GM12878 (cell line): ENCODE measurements around the gene FBXL7. TPM values are rescaled to one million over a fixed set of nuclear protein-coding genes. Genes with fewer than 3 reads are reported as not detected.

Experiments used
- ATAC-seq: fragments of 200-7000 bp; cut with Tn5 transposase; 3 replicates; pipeline ENCODE4 v1.9.1; 2020; ENCODE audit warnings: mild to moderate bottlenecking, moderate library complexity
- BruUV-seq: library from RNA; stranded (reverse); fragments of 400-500 nt; replicated peaks from 2 replicates; lab custom pipeline; 2021; lab: Mats Ljungman, UMichigan
- CTCF ChIA-PET: fragments of 300-600 bp; sonication (Branson Sonifier 250); formaldehyde crosslinking; extraction: SDS; loops from one replicate; lab custom pipeline; 2021; ENCODE audit warnings: inconsistent platforms; lab: Yijun Ruan, JAX
- POLR2A ChIA-PET: fragments of 350-600 bp; formaldehyde crosslinking; extraction: SDS; loops from one replicate; lab custom pipeline; 2021; ENCODE audit warnings: inconsistent platforms; lab: Charles Lee
- RAD21 ChIA-PET: fragments of 300-600 bp; sonication (Branson Sonifier 250); formaldehyde crosslinking; loops from one replicate; lab custom pipeline; 2023; ENCODE audit warnings: antibody characterized with exemption; ENCODE audit not compliant: unreplicated experiment; lab: Charles Lee
- SMC1A ChIA-PET: fragments of 300-600 bp; sonication (Branson Sonifier 250); formaldehyde crosslinking; loops from one replicate; lab custom pipeline; 2023; ENCODE audit not compliant: unreplicated experiment, uncharacterized antibody; lab: Charles Lee
- DNase-seq: peaks from one replicate; pipeline ENCODE4 v3.0.0-alpha.2; 2011; ENCODE audit warnings: low read depth, low spot score
- FAIRE-seq: peaks from 3 replicates; lab custom pipeline; 2011; peaks lifted over from hg19 to GRCh38; lab: Jason Lieb, UNC
- H2AFZ ChIP-seq: 2 replicates; pipeline ENCODE4 v1.6.0; 2011; ENCODE audit warnings: low read depth, low read length, control low read depth; ENCODE audit not compliant: control insufficient read depth
- H3K27ac ChIP-seq: 2 replicates; pipeline ENCODE4 v1.5.1; 2011; ENCODE audit warnings: control low read depth; ENCODE audit not compliant: control insufficient read depth, insufficient read depth
- H3K27me3 ChIP-seq, 2 experiments: replicated peaks in 1 of 2; 2 replicates each; pipeline versions ENCODE4 v1.6.0 to v1.6.1; 2011; ENCODE audit warnings: low read length in 1 of 2; ENCODE audit not compliant: control insufficient read depth in 2 of 2, insufficient read depth in 2 of 2
- H3K36me3 ChIP-seq, 2 experiments: 2 replicates each; pipeline ENCODE4 v1.5.1; 2011; ENCODE audit warnings: low read length in 1 of 2; ENCODE audit not compliant: control insufficient read depth in 2 of 2, insufficient read depth in 2 of 2
- H3K4me1 ChIP-seq: 2 replicates; pipeline ENCODE4 v1.6.1; 2011; ENCODE audit warnings: mild to moderate bottlenecking, low read length, moderate library complexity, mixed read lengths; ENCODE audit not compliant: control insufficient read depth, insufficient read depth
- H3K4me2 ChIP-seq: 2 replicates; pipeline ENCODE4 v1.6.0; 2011; ENCODE audit warnings: control low read depth; ENCODE audit not compliant: control insufficient read depth, insufficient read depth
- H3K4me3 ChIP-seq: fragments of 200-600 bp; sonication (generic); 2 replicates; pipeline ENCODE4 v1.5.1; 2016
- H3K79me2 ChIP-seq: 2 replicates; pipeline ENCODE4 v1.6.0; 2011; ENCODE audit warnings: low read length; ENCODE audit not compliant: control insufficient read depth, insufficient read depth
- H3K9ac ChIP-seq: 2 replicates; pipeline ENCODE4 v1.8.0; 2011; ENCODE audit warnings: low read length, control low read depth, mixed read lengths; ENCODE audit not compliant: control insufficient read depth, insufficient read depth
- H3K9me3 ChIP-seq: replicated peaks from 3 replicates; pipeline ENCODE4 v1.5.1; 2011; ENCODE audit warnings: mild to moderate bottlenecking, low read length; ENCODE audit not compliant: control insufficient read depth, insufficient read depth
- H4K20me1 ChIP-seq: 2 replicates; pipeline ENCODE4 v1.6.0; 2011; ENCODE audit not compliant: control insufficient read depth, insufficient read depth
- CBFB ChIP-seq: IDR thresholded peaks from 2 replicates; pipeline ENCODE4 v1.6.1; 2016; ENCODE audit warnings: antibody characterized with exemption, low read depth
- CEBPB ChIP-seq, 2 experiments: fragments of 150-350 bp in 1 of 2; IDR thresholded peaks; 2 replicates each; pipeline ENCODE4 v1.6.1; 2012 to 2014; ENCODE audit warnings: low read depth in 2 of 2, low read length in 2 of 2, borderline replicate concordance in 1 of 2, inconsistent platforms in 1 of 2
- CHD4 ChIP-seq: fragments of 200-600 bp; sonication (generic); IDR thresholded peaks from 2 replicates; pipeline ENCODE4 v1.6.1; 2016; ENCODE audit warnings: mild to moderate bottlenecking
- CREM ChIP-seq: IDR thresholded peaks from 2 replicates; pipeline ENCODE4 v1.6.1; 2014; ENCODE audit warnings: antibody characterized with exemption, low read depth
- HCFC1 ChIP-seq: fragments of 150-350 bp; IDR thresholded peaks from 2 replicates; pipeline ENCODE4 v1.6.1; 2014; ENCODE audit warnings: low read length
- JUND ChIP-seq: IDR thresholded peaks from 2 replicates; pipeline ENCODE4 v1.6.1; 2012; ENCODE audit warnings: low read depth, mild to moderate bottlenecking, low read length, improper control_type of control experiment, moderate library complexity
- KAT2A ChIP-seq: conservative IDR thresholded peaks from 2 replicates; pipeline ENCODE4 v1.6.1; 2011; ENCODE audit warnings: low read depth, low read length; ENCODE audit not compliant: control insufficient read depth
- MTA3 ChIP-seq: IDR thresholded peaks from 2 replicates; pipeline ENCODE4 v1.6.1; 2012; ENCODE audit warnings: low read length, inconsistent platforms, borderline replicate concordance
- POU2F2 ChIP-seq: IDR thresholded peaks from 3 replicates; pipeline ENCODE4 v1.6.1; 2011; ENCODE audit warnings: low read depth, mild to moderate bottlenecking, low read length, borderline replicate concordance
- SIN3A ChIP-seq: IDR thresholded peaks from 2 replicates; pipeline ENCODE4 v1.6.1; 2012; ENCODE audit warnings: low read depth, low read length, improper control_type of control experiment
- SMAD1 ChIP-seq: fragments of 450-650 bp; IDR thresholded peaks from 2 replicates; pipeline ENCODE4 v1.6.1; 2018; ENCODE audit warnings: mild to moderate bottlenecking, low read depth; ENCODE audit not compliant: partially characterized antibody
- SPI1 ChIP-seq: IDR thresholded peaks from 2 replicates; pipeline ENCODE4 v1.6.1; 2011; ENCODE audit warnings: low read depth, mild to moderate bottlenecking, low read length, moderate library complexity, borderline replicate concordance; ENCODE audit not compliant: insufficient read depth
- TAF1 ChIP-seq: IDR thresholded peaks from 2 replicates; pipeline ENCODE4 v1.6.1; 2011; ENCODE audit warnings: mild to moderate bottlenecking, low read depth, low read length, borderline replicate concordance
- TARDBP ChIP-seq: IDR thresholded peaks from 2 replicates; pipeline ENCODE4 v1.6.1; 2016; ENCODE audit warnings: borderline replicate concordance
- TCF12 ChIP-seq: IDR thresholded peaks from 2 replicates; pipeline ENCODE4 v1.6.1; 2011; ENCODE audit warnings: low read depth, mild to moderate bottlenecking, low read length
- in situ Hi-C: fragments of 300-500 bp; cut with MboI; formaldehyde crosslinking; loops from 9 replicates; pipeline ENCODE4 v1.14.3; 2018; ENCODE audit warnings: mixed read lengths
- intact Hi-C: fragments of 100-400 bp; cut with micrococcal nuclease; formaldehyde crosslinking; loops from one replicate; pipeline ENCODE4 v1.14.2; 2022; ENCODE audit not compliant: unreplicated experiment
- polyA plus RNA-seq, 11 experiments: library from polyadenylated mRNA; depleted of rRNA in 4 of 11; unstranded in 6 of 11; stranded (reverse) in 5 of 11; fragments of >200 nt; fragmentation: Nextera tagmentation in 4 of 11; fragmentation: Illumina TruSeq in 1 of 11; extraction: Ambion mirVana in 4 of 11; extraction: Trizol in 1 of 11; gene quantifications; 1 replicate in 1 of 11; 2 replicates in 10 of 11; pipeline versions ENCODE4 v1.2.1 to v1.2.3, GENCODE V29; 2011 to 2016; ENCODE audit warnings: inconsistent platforms in 2 of 11, missing spikeins in 2 of 11, low read depth in 1 of 11
- total RNA-seq, 4 experiments: library from RNA; depleted of rRNA in 3 of 4; stranded (reverse); fragments of >200 nt in 3 of 4; fragmentation: Illumina TruSeq in 1 of 4; extraction: Trizol in 1 of 4; gene quantifications; 2 replicates each; pipeline versions ENCODE4 v1.2.1 to v1.2.3, GENCODE V29; 2013 to 2021

Gene FBXL7
- total and polyA plus RNA-seq, 10 of the 15 experiments (the other 5 are each of a cell fraction or from before 2014, with no cell fraction given), result 0.03 to 0.44 (median 0.16) TPM

DNA sequence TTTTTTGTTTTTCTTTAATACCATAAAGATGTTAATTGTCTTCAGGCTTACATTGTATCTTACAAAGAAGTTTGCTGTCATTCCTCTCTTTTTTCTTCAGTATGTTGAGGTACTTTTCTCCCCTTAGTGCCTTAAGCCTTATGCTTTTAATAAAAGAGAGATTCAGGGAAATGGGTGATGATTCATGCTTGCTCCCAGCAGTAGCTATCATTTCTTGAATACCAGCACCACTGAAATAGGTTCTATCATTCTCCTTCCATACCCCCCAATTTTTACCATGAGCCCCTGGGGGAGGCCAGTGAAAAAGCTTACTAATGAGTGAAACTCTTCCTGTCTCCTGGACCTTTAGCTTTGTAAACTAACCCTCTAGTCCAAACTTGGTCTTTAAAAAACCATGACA is 165.0 kb downstream of the FBXL7 start:
- no peak for TF ChIP-seq TARDBP
- TF ChIP-seq JUND, result no peak
- no peak for TF ChIP-seq CREM
- TF ChIP-seq SMAD1, result no peak
- TF ChIP-seq SPI1, result no peak
- TF ChIP-seq CBFB, result no peak
- no peak for TF ChIP-seq TCF12
- no peak for TF ChIP-seq CHD4
- no peak for TF ChIP-seq CEBPB (IDR thresholded peaks at IDR 0.05; ENCODE audit: borderline replicate concordance in 1 of 2, low read depth in 2 of 2, low read length in 2 of 2)
- no peak for TF ChIP-seq KAT2A
- no peak for TF ChIP-seq HCFC1
- no peak for TF ChIP-seq SIN3A
- TF ChIP-seq MTA3, result no peak
- no peak for TF ChIP-seq POU2F2
- no peak for TF ChIP-seq TAF1
- Histone ChIP-seq H3K4me2 (no peak overlapping the region), H3K27me3 (no peaks in the 10 kb centered on the region), H3K4me1 (no peaks in the 10 kb centered on the region), H3K27ac (no peak overlapping the region), H3K79me2 (no peaks in the 10 kb centered on the region), H3K36me3 (no peaks in the 10 kb centered on the region), H4K20me1 (no peaks in the 10 kb centered on the region), H3K4me3 (no peak overlapping the region), H3K9me3 (no peaks in the 10 kb centered on the region), H3K9ac (no peak overlapping the region), H2AFZ (no peak overlapping the region)
- ChIA-PET CTCF (no interaction called here), RAD21 (no interaction called here), SMC1A (no interaction called here), POLR2A (no interaction called here)
- DNase-seq (no peak), FAIRE-seq (no peak), ATAC-seq (no peak)
- intact Hi-C loops, result no loop called here
- BruUV-seq, result no TSS peak
- in situ Hi-C loops, result no loop called here
